GM18951 (cell line): ENCODE results near the gene KDM3B.

Source experiments
- POLR2A ChIP-seq: IDR thresholded peaks from 4 replicates; pipeline ENCODE4 v1.6.1; 2011; ENCODE audit warnings: mild to moderate bottlenecking; ENCODE audit not compliant: insufficient read length, insufficient read depth; ENCODE audit errors: extremely low read depth
- in situ Hi-C: fragments of 300-500 bp; cut with MboI; formaldehyde crosslinking; loops from one replicate; pipeline ENCODE4 v1.12.0; 2022; ENCODE audit warnings: low sequenced_read_pairs, mixed read lengths, inconsistent platforms; ENCODE audit not compliant: unreplicated experiment

Gene KDM3B

GRCh38 chr5:138454121-138454520 lies 101.6 kb downstream of the KDM3B start:
- in situ Hi-C loops: no loop called here
- no peak for TF ChIP-seq POLR2A

GRCh38 chr5:138455232-138455930 lies 102.9 kb downstream of the KDM3B start:
- TF ChIP-seq POLR2A: no peak
- in situ Hi-C loops: no loop called here

DNA sequence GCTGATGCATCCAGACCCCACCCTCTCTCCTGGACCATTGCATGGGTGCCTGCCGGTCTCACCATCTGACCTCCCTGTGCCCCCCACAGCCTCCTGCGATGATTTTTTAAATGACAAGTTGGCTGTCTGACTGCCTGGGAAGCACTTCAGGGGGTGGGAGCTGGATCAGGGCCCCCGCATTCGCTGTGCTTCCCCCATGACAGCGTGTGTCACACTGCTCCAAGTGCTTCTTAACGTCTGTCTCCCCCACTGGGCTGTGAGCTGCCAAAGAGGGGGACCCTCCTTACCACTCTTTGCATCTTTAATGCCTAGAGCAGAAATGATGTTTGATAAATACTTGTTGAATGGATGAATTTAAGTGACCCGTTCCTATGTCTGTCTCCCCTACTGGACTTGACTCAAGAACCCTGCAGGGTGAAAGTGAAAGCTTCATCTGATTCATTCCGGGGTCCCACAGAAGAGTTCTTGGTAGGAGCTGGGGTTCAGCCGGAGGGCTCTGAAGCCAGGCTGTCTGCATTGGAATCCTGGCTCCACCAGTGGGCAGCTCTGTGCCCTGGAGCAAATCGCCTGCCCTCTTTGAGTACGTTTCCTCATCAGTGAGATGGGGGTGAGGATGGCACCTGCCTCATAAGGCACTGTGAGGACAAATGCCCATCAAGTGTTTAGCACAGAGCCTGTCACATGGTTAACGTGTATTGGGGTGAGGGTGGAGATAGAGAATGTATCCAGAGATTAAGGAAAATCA lies 105.2 kb downstream of the KDM3B start:
- TF ChIP-seq POLR2A: no peak
- in situ Hi-C loops: no loop called here

- no peak for TF ChIP-seq POLR2A
- in situ Hi-C loops: no loop called here
Observed at GRCh38 chr5:138458384-138458783, 105.9 kb downstream of the KDM3B start.

DNA sequence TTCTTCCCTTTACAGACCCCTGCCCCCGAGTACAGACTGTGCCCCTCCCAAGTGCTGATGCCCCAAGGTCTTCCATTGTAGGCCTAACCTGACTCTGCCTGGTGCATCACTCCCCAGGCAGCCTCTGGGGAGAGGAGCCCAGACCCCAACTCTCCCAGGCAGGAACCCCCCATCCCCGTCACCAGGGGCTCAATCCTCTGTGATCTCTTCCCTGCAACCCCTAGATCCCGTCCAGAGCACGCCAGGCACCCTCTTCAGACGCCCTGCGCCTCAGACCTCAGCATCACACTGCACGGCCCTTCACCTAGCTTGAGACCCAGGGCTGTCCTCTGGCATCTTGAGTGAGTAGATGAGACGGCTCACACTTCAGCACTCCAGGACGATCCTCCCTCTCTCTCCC lies 106.4 kb downstream of the KDM3B start:
- in situ Hi-C loops: no loop called here
- no peak for TF ChIP-seq POLR2A

DNA sequence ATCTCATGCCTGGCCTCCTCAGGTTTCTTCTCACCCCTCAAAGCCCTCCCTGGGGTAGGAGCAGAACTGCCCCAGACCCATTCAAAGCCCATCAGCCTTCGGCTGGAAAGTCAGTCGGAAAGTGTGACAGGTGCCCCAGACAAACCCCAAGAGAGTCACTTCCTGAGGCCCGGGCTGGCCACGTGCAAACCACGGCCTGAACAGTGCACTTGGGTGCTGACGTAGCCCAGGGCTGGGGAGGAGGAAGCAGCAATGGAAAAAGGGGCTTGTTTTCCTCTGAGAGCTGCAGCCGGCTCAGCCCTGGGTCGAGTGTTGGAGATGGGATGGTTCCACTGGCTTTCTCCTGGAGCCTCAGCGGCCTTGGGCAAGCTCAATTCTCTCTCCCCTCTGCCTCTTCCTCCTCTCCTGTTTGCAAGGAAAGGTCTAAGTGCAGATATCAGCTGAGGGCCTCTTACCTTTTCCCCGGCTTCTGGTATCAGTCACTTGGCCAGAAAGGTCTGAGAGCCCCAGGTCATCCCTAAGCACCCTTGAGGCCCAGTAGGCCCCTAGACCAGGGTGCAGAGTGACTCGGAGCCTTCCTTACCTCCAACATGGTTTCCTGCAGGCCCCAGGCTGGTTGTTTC lies 106.9 kb downstream of the KDM3B start:
- in situ Hi-C loops: no loop called here

GRCh38 chr5:138460032-138460693 lies 107.7 kb downstream of the KDM3B start:
- in situ Hi-C loops: no loop called here
- TF ChIP-seq POLR2A: no peak

More for the DNA sequence above, 106.9 kb downstream of the KDM3B start:
- no peak for TF ChIP-seq POLR2A

- in situ Hi-C loops: no loop called here
- no peak for TF ChIP-seq POLR2A
Observed at GRCh38 chr5:138461343-138462125, 109.0 kb downstream of the KDM3B start.

DNA sequence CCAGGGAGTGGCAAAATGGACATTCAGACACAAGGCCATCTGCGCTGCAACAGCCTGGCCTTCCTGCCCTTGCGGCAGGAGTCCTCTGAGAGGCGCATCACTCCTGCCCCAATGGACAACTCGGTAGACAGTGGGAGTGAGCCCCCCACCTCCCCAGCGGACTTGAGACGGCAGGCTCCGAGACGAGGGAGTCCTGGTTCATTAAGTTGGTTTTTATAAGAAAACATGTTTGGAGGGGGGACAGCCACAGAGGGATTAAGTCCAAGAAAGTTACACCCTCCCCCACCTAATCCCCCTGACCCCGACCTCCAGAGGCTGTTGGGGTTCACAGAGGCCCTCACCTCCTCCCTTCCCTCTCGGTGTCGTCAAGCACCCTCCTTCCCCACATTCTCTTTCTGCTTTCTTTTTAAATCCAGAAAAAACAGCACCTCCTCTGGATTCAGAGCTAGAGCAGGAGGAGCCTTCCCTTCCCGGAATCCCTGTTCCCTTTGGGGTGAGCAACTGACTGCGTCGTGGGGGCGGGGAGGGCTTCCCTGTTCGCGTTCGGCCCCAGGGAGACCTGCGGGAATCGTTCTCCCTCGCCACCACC lies 111.0 kb downstream of the KDM3B start:
- TF ChIP-seq POLR2A: no peak
- in situ Hi-C loops: no loop called here

DNA sequence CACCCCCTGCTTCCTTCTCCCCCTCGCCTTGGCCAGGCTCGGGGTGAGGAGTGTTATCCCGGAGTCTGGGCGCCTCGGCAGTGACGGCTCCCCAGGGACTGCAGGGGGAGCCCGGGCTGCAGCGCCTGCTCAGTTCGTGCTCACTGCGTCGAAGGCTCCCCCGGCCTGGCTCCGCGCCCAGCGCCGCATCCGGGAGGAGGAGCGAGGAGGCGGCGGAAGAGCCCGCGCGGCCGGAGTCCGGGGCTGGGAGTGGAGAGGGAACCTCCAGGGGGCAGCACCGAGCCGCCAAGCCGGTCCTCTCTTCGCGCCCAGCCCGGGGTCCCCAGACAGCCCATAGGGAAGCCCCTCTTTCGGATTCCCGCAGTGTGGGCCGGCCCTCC lies 111.5 kb downstream of the KDM3B start:
- peak; percentile 57 for TF ChIP-seq POLR2A
- in situ Hi-C loops: no loop called here

DNA sequence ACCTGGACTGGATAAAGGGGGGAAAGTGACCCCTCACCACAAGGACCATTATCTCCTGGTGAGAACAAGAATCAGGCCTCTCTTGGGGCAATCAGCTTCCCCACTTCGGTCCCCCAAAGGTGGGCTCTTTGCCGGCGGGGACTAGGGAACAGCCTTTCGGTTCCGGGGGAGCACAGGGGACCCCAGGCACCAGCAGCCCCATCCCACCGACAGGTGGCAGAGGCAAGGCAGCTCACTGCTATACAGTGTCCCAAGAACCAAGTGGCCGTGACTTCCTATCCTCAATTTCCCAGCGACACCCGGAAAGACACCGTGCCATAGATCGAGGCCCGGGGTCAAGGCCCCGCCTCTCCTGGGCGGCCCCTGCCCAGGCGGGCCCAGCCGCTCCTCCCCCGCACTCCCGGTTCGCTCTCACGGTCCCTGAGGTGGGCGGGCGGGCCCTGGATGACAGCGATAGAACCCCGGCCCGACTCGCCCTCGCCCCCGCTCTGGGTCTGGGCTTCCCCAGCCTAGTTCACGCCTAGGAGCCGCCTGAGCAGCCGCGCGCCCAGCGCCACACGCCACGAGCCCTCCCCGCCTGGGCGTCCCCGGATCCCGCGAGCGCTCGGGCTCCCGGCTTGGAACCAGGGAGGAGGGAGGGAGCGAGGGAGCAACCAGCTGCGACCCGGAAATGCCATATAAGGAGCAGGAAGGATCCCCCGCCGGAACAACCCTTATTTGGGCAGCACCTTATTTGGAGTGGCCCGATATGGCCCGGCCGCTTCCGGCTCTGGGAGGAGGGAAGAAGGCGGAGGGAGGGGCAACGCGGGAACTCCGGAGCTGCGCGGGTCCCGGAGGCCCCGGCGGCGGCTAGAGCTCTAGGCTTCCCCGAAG lies 112.1 kb downstream of the KDM3B start:
- peak; percentile 77 for TF ChIP-seq POLR2A
- in situ Hi-C loops: no loop called here

- in situ Hi-C loops: no loop called here
- peak; percentile 68 for TF ChIP-seq POLR2A
Observed at GRCh38 chr5:138465261-138466124, 113.0 kb downstream of the KDM3B start, which contains the start of gene EGR1. TSS of gene EGR1 (plus strand) at chr5:138465479. CDS start at chr5:138465762, 283 bp downstream.
